Adrenal gland (tissue), 12 donors: Measurements from ENCODE around the gene EFNA2. TPM values are rescaled to one million over a fixed set of nuclear protein-coding genes. Genes with fewer than 3 reads are reported as not detected.

Experiments used
- DNase-seq, 7 donors: peaks; one replicate each; pipeline ENCODE4 v3.0.0-alpha.2; 2019 to 2020
- H3K27ac ChIP-seq, 5 donors: fragments of 200-600 bp; sonication (generic) in 4 of 5; 1 replicate in 3 of 5; 2 replicates in 2 of 5; pipeline versions ENCODE4 v1.5.1 to v1.8.0; 2016 to 2020; ENCODE audit warnings: mild to moderate bottlenecking in 1 of 5
- H3K27me3 ChIP-seq: fragments of 200-600 bp; 2 replicates; pipeline ENCODE4 v1.8.0; 2021
- H3K36me3 ChIP-seq, 2 donors: fragments of 200-600 bp; replicated peaks in 1 of 2; 1 replicate in 1 of 2; 2 replicates in 1 of 2; pipeline versions ENCODE4 v1.5.1 to v1.8.0; 2018 to 2022
- H3K4me1 ChIP-seq, 2 donors: fragments of 200-600 bp; replicated peaks in 1 of 2; 1 replicate in 1 of 2; 2 replicates in 1 of 2; pipeline versions ENCODE4 v1.5.1 to v1.8.0; 2018 to 2021
- H3K4me3 ChIP-seq, 4 donors: fragments of 200-600 bp; sonication (generic) in 3 of 4; one replicate each; pipeline ENCODE4 v1.5.1; 2016 to 2018
- H3K9me3 ChIP-seq, 3 donors: fragments of 200-600 bp; sonication (generic) in 1 of 3; replicated peaks in 1 of 3; 1 replicate in 2 of 3; 2 replicates in 1 of 3; pipeline versions ENCODE4 v1.5.1 to v1.8.0; 2016 to 2021
- CTCF ChIP-seq, 6 experiments: fragments of 450-650 bp in 4 of 6; fragments of 200-600 bp in 2 of 6; sonication (generic) in 1 of 6; IDR thresholded peaks; 1 replicate in 5 of 6; 2 replicates in 1 of 6; pipeline versions ENCODE4 v1.5.1 to v1.8.0; 2016 to 2021; ENCODE audit warnings: antibody characterized with exemption in 6 of 6, mild to moderate bottlenecking in 2 of 6, moderate library complexity in 1 of 6
- POLR2A ChIP-seq, 2 donors: fragments of 450-650 bp; IDR thresholded peaks; one replicate each; pipeline ENCODE4 v1.6.1; 2017; ENCODE audit warnings: antibody characterized with exemption in 2 of 2, mild to moderate bottlenecking in 2 of 2, moderate library complexity in 1 of 2
- WGBS, 4 donors: extraction: QIAGEN DNeasy Blood & Tissue Kit in 2 of 4; methylation state at CpG; one replicate each; pipeline versions ENCODE4 v1.1.5 to v1.1.7; 2013 to 2017; 5-methylcytosine and 5-hydroxymethylcytosine counted together
- intact Hi-C, 2 donors: fragments of 100-400 bp; cut with DNase I; formaldehyde crosslinking; loops; one replicate each; pipeline versions ENCODE4 v1.14.1 to v1.15.0; 2022 to 2023
- polyA plus RNA-seq, 3 donors: library from polyadenylated mRNA; stranded (reverse); fragments of 200-250 nt in 2 of 3; fragments of 350-450 nt in 1 of 3; fragmentation: Illumina TruSeq in 1 of 3; extraction: RNeasy Lipid Tissue Mini Kit (QIAGEN cat#74804) in 1 of 3; gene quantifications; one replicate each; pipeline ENCODE4 v1.2.3, GENCODE V29; 2013 to 2014
- total RNA-seq, 9 donors: library from RNA; depleted of rRNA in 4 of 9; stranded (reverse); fragments of >200 nt in 4 of 9; fragments of 120-200 nt in 1 of 9; fragmentation: NEBNext Ultra II Directional in 1 of 9; extraction: Animal tissue kit (Norgen Biotek cat#: 25700) in 1 of 9; gene quantifications; one replicate each; pipeline versions ENCODE4 v1.1.0 to v1.2.4, GENCODE V29; 2013 to 2023
- donor health status: healthy with polysubstance abuse.
- donor health status: Bipolar disorder and iron deficiency.
- donor health status: DM: yes; HTN: yes; CAD: no.
- donor health status: DM: no; HTN: no; CAD: no.
- donor health status: DM: no; HTN: no; CAD: no.
- donor health status: DM: yes; HTN: yes; CAD: no.

The EFNA2 gene
- total and polyA plus RNA-seq, 12 donors = 0.11 TPM; not detected in 11

- peak; percentile 89 to 94 (median 91) for DNase-seq
- 0 to 1% (median 1%) methylated on average over 24 to 60 of the region's 60 CpGs; no CpG with 5 or more reads in 1 of the 4 donors for WGBS, 4 donors
- Histone ChIP-seq H3K36me3 (peaks cover 0 to 11% of the 10 kb centered on the region in 2 donors), H3K27ac (peak within 1 kb of the TSS; percentile 84 to 100 (median 99)), H3K4me1 (peaks cover 51 to 54% of the 10 kb centered on the region in 2 donors), H3K27me3 (no peaks in the 10 kb centered on the region), H3K4me3 (peak within 1 kb of the TSS; percentile 33 to 92 (median 77)), H3K9me3 (no peaks in the 10 kb centered on the region)
- TF ChIP-seq CTCF (IDR thresholded peaks at IDR 0.05) (peak in 5 of 6 experiments; percentile 14 to 36 (median 20)), POLR2A (IDR thresholded peaks at IDR 0.05) (peak; percentile 93 to 97)
- intact Hi-C loops = no loop called here
These were observed 37.4 kb upstream of the EFNA2 start, which contains the start of gene MIDN for GRCh38 chr19:1248139-1248785. Gene MIDN (plus strand): TSS chr19:1248583. CDS start chr19:1250297, 1,714 bp downstream.

- Histone ChIP-seq H3K36me3 (peaks cover 0 to 15% of the 10 kb centered on the region in 2 donors), H3K27ac (peak overlapping the region; percentile 71 to 100 (median 99)), H3K4me3 (peak overlapping the region; percentile 1 to 92 (median 77)), H3K9me3 (no peaks in the 10 kb centered on the region), H3K27me3 (no peaks in the 10 kb centered on the region), H3K4me1 (peaks cover 51 to 54% of the 10 kb centered on the region in 2 donors)
- no peak for TF ChIP-seq POLR2A (IDR thresholded peaks at IDR 0.05)
- TF ChIP-seq CTCF (IDR thresholded peaks at IDR 0.05) = peak in 5 of 6 experiments; percentile 52 to 96 (median 78)
- DNase-seq = peak; percentile 80 to 92 (median 87)
- 0% methylated on average over 11 to 74 of the region's 74 CpGs; no CpG with 5 or more reads in 1 of the 4 donors for WGBS, 4 donors
- intact Hi-C loops = no loop called here
These were observed 36.8 kb upstream of the EFNA2 start for GRCh38 chr19:1248786-1249297.

GRCh38 chr19:1249298-1249989 is 36.2 kb upstream of the EFNA2 start:
- no peaks in the 10 kb centered on the region for H3K27me3 ChIP-seq
- no peaks in the 10 kb centered on the region for H3K9me3 ChIP-seq
- H3K4me3 ChIP-seq = peak overlapping the region in 3 of 4 donors; percentile 48 to 92 (median 86)
- whole genome bisulfite sequencing, 4 donors = 0 to 1% (median 1%) methylated on average over 39 to 102 of the region's 102 CpGs
- intact Hi-C loops = no loop called here
- DNase-seq = peak; percentile 92 to 97 (median 95)
- H3K4me1 ChIP-seq = peaks cover 51 to 55% of the 10 kb centered on the region in 2 donors
- TF ChIP-seq POLR2A (IDR thresholded peaks at IDR 0.05) = peak; percentile 92
- TF ChIP-seq CTCF (IDR thresholded peaks at IDR 0.05) = no peak
- peaks cover 0 to 21% of the 10 kb centered on the region in 2 donors for H3K36me3 ChIP-seq
- H3K27ac ChIP-seq = peak overlapping the region; percentile 60 to 100 (median 99)

- DNase-seq = no peak
- Histone ChIP-seq H3K4me1 (peaks cover 51 to 55% of the 10 kb centered on the region in 2 donors), H3K4me3 (peak overlapping the region in 3 of 4 donors; percentile 48 to 92 (median 81)), H3K27ac (peak overlapping the region; percentile 97 to 100 (median 99)), H3K9me3 (no peaks in the 10 kb centered on the region), H3K27me3 (no peaks in the 10 kb centered on the region), H3K36me3 (peaks cover 0 to 27% of the 10 kb centered on the region in 2 donors)
- intact Hi-C loops = no loop called here
- TF ChIP-seq CTCF (IDR thresholded peaks at IDR 0.05) (no peak), POLR2A (IDR thresholded peaks at IDR 0.05) (no peak)
- WGBS, 4 donors = 0 to 3% (median 0%) methylated on average over 5 to 67 of the region's 67 CpGs
These were observed 35.7 kb upstream of the EFNA2 start for GRCh38 chr19:1249990-1250436.
